Stimulated activated CD4-positive, alpha-beta T cell treated with anti-CD3 and anti-CD28 coated beads, Interleukin-15, amount 100 ng/mL, for 48 hours (primary cell): ENCODE measurements around the gene ZNF586.
A peak's percentile ranks its signal among the peaks of the same experiment; 100 is the strongest.
"Not testable (repeated sequence)": the region's sequence is repeated elsewhere in the genome, so short reads cannot be mapped to it uniquely, and the experiment has no call there.

Experiments
- DNase-seq, 2 donors: peaks; one replicate each; pipeline ENCODE4 v3.0.0-alpha.2; 2020; ENCODE audit warnings: low read depth in 2 of 2

ZNF586 gene

DNA sequence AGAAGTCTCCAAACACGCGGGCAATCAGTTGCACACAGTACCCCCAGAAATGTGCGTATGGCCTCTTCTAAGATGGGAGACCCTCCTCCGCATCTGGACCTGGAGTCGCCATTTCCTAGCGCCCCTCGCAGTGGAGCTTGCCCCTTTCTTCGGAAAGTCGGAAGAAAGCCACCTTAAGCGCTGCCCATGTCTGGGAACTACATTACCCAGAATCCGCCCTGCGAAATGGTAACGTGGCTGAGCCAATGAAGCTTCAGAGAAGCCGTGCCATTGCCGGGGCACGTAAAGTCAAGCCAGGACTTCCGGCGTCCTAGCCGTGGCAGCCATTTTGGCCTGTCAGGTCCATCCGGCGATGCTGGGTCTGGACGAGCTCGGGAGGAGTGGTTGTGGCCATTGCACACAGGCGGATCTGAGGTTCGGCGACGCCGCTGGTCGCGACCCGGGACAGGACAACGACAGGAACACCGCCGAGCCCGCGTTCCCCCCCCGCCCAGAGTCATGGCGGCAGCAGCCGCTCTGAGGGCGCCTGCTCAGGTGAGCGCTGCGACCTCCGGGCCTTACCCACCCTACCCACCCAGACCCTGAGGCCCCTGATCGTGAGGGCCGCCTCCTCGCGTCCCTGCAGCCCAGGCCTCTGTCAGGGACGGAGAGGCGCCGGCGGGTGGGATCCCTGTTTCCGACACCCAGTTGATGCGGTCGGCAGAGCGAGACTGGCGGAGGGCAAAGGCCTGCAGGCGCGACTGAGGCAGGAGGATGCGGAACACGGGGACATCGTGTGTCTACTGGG is at the start of gene ZNF586:
ZNF586 (plus strand) TSS at position 332 of the 787 bp plus-strand sequence; CDS start at position 499, 167 bp downstream.
- peak; percentile 78 to 79 for DNase-seq

DNA sequence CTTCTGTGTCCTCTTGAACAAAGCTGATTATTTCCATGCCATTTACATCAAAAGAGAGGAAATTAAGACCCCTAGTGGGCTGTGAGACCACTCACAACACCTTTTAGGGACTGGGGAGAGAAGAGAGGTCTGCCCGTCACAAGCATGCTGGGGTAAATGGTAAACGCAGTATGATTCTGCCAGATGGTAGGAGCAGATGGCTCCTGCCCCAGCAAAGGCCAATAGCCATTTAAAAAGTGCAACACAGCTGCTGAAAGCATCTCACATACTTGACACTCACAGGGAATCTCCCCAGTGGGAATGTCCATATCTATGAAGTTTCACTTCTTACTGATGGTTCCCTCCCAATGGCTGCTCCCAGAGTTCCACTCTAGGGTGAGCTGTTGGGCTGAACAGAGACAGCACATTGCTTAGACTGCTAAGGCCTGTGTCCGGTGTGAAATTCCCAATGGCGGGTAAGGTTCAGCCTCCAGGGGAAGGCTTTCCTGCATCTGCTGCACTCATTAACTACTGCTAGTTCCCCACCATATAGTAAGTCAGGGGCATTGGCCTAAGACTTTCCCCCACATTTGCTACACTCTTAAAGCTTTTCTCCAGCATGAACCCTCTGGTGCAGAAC is 49.5 kb upstream of the ZNF586 start:
- no peak for DNase-seq

DNA sequence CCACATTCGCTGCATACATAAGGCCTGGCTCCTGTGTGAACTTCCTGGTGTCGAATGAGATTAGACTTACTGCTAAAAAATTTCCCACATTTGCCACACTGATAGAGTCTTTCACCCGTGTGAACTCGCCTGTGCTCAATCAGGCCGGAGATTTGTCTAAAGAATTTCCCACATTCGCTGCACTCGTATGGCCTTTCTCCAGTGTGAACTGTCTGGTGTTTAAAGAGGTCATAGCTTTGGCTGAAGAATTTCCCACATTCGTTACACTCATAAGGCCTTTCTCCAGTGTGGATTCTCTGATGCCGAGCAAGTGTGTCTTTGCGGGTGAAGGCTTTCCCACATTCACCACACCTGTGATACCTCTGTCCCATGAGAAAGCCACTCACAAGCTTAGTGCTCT is 48.6 kb upstream of the ZNF586 start:
- no peak for DNase-seq

DNA sequence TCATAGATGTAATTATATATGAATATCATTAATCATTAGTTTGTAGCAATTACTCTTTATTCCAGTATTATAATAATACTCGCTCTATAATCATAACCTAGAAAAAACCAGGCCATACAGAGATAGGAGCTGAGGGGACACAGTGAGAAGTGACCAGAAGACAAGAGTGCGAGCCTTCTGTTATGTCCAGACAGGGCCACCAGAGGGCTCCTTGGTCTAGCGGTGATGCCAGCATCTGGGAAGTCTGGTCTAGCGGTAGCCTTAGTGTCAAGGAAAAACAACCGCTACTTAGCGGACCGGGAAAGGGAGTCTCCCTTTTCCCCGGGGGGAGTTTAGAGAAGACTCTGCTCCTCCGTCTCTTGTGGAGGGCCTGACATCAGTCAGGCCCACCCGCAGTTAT is 31.2 kb upstream of the ZNF586 start:
- not testable (repeated sequence) for DNase-seq

DNA sequence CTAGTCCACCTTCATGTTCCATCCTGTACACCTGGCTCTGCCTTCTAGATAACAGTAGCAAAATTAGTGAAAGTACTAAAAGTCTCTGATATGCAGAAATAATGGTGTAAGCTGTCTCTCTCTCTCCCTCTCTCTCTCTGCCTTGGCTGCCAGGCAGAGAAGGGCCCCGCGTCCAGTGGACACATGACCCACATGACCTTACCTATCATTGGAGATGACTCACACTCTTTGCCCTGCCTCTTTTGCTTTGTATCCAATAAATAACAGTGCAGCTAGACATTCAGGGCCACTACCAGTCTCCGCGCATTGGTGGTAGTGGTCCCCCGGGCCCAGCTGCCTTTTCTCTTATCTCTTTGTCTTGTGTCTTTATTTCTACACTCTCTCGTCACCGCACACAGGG is 30.7 kb upstream of the ZNF586 start:
- not testable (repeated sequence) for DNase-seq

DNA sequence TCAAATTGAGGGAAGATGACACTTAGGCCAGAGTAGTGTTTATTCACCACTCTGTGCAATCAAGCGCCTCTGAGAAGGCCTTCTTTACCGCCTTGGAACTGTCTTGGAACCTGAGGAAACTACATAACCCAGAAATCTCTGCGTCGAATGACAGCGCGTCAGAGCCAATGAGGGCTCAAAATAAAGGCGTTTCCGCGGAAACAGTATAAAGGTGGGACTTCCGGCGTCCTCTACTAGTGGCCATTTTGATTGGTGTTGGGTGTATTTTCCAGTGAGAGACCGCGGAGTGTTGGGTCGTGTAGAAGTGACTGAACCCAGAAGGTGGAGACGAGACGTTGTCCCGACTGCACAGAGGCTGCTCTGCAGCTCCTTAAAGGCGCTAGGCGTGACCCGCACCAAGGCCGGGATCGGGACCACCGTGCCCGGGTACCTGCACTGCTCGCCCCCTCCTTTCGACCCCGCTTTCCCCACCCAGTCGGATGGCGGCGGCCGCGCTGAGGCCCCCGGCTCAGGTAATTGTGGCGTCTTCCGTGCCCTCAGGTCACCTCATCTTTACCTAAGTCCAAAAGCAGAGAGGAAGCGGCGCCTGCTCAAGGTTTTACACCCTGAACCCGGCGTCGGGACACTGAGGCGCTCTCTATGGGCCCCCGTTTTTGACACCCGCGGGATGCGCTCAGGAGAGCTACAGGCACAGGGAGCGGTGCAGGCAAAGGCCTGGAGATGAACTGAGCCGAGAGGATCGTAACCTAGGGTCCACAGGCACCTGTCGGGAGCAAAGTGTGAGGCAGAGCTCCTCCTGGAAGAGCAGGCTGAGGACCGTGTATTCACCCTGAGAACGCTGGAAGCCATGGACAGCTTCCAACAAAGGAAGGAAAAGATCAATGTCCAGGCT is 22.6 kb upstream of the ZNF586 start, which contains the start of gene ZNF776:
ZNF776 (plus strand) TSS at position 236 of the 892 bp plus-strand sequence; CDS start at position 480, 244 bp downstream.
- DNase-seq: peak; percentile 70 to 74

DNA sequence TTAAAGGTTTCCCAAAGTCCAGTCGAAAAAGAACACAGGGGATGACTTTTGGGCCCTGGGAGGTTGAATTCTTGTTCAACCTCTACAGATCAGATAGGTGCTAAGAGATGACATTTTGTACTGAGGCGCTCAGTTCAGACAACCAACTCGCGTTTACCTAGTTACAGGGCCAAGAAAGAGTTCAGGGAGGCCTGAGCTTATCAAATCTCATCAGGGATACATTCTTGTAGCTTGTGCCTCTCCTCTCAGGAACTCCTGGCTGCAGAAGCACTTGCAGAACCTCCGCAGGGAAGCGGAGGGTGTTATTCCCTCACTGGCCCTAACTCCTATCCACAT is 22.0 kb upstream of the ZNF586 start:
- DNase-seq: no peak

DNA sequence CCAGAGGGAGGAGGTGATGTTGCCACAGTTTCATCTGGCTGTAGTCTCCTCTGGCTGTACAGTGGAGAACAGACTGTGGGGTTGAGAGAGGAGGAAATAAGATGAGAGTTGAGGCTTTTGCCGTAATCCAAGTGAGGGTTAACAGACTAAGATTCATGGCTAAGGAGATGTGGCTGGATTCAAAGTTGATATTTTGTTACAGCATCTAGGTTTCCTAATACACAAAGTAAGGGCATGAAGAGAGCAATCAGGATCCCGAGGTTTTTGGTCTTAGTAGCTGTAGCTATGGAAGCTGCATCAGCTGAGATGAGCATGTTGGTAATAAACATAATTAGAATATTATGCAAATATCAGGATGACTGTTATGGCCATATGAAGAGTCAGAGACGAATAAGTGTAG is 21.4 kb upstream of the ZNF586 start:
- DNase-seq: no peak

DNA sequence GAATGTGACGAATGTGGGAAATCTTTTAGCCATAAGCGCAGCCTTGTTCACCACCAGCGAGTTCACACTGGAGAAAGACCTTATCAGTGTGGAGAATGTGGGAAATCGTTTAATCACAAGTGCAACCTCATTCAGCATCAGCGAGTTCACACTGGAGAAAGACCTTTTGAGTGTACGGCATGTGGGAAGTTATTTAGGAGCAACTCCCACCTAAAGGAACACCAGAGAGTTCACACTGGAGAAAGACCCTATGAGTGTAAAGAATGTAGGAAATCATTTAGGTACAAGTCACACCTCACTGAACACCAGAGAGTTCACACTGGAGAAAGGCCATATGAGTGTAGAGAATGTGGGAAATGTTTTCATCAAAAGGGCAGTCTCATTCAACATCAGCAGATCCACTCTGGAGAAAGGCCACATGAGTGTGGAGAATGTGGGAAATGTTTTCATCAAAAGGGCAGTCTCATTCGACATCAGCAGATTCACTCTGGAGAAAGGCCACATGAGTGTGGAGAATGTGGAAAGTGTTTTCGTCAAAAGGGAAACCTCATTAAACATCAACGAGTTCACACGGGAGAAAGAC is 15.3 kb upstream of the ZNF586 start:
- DNase-seq: no peak

DNA sequence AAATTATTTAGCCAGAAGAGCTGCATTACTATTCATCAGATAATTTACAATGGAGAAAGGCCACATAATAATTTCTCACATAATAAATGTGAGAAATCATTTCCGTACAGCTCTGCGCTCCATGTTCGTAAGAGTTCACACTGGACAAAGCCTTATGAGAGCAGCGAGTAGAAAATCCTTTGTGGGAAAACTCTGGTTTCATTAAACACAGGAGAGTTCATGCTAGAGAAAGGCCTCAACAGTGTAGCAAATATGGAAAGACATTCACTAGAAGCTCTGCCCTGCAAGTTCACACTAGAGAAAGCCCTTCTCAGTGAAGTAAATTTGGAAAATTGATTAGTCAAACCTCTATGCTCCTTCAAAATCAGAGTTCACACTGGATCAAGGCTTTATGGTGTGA is 14.4 kb upstream of the ZNF586 start:
- no peak for DNase-seq

DNA sequence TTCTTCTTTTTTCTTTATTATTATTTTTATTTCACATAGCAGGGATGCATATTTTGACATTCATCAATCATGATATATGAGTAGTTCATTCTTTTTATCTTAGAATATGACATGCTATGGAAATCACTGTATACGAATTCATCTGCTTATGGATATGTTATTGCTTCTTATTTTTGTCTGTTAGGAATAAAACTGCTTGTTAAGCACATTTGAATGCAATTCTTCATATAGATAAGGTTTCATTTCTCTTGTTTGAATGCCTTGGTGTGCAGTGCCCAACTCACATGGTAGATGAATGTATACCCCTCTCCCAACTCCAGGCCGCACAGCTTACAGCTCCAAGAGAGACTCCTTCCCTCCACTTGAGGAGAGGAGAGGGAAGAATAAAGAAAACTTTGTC is 11.5 kb upstream of the ZNF586 start:
- no peak for DNase-seq

DNA sequence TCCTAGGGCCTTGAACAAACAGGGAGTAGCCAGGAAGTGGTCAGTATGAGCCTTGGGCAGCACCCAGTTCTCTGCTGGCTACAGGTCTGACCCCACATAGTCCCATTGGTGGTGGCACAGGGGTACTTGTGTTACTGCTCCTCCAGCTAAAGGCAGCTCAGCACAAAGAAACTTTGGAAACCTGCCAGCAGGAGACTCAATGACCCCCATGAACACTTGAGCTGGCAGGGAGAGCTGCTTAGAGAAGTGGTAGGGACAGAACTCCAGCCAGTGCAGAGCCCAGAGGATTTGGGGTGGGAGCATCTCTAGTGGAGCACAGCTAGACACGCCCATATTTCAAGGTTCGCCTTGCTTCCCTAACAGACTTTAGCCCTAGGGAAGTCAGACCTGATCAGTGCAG is 10.4 kb upstream of the ZNF586 start:
- no peak for DNase-seq

DNA sequence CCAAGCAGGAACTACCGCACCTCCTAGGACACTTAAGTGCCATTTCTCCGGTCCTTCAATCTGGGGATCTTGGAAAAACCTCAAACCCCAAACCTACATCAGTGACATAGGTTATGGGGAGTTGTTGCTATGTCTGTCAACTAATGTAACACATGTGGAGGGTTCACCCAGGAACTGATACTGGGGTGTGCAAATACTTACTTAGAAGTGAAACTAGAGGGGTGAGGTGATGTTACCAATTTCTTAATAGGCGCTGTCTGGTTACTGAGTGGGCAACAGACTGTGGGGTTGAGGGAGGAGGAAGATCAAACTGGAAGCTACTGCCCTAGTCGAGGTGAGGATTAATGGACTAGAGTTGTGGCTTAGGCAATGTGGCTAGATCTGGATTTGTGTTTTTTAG is 1.9 kb downstream of the ZNF586 start:
- DNase-seq: no peak

DNA sequence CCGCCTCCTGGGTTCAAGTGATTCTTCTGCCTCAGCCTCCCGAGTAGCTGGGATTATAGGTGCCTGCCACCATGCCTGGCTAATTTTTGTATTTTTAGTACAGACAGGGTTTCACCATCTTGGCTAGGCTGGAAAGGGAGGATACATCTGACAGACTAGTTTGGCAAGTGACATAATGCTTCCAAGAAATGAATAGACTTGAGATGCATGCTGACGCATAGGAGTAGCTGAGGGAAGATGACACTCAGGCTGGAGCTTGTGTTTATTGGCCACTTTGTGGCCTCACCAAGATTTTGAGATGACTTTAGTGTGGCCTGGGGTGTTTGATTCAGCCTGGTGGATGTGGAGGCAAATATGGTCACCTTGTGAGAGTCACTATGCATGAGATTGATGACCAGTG is 4.0 kb downstream of the ZNF586 start:
- DNase-seq: no peak

DNA sequence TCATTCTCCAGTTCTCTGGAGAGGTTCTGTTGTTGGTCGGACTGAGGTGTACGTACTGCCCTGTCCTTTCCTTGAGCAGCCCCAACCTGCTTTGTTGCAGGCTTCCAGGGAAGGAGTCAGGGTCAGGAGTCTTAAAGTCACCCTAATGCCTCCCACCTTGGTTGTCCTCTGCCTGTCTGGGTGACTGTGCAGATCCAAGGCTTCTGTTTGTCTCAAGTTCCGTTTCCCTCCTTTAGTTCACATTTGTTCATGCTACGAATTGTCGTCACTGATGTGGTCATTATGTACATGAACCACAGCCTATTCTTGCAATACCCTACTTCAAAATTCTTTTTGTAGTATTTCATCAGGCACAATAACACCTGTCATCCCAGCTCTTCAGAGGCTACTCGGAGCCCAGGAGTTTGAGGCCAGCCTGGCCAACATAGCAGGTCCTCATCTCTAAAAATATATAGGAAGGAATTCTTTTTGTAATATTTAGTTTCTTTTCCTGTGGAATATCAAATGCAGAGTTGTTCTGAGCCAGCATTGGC is 7.4 kb downstream of the ZNF586 start:
- DNase-seq: no peak

DNA sequence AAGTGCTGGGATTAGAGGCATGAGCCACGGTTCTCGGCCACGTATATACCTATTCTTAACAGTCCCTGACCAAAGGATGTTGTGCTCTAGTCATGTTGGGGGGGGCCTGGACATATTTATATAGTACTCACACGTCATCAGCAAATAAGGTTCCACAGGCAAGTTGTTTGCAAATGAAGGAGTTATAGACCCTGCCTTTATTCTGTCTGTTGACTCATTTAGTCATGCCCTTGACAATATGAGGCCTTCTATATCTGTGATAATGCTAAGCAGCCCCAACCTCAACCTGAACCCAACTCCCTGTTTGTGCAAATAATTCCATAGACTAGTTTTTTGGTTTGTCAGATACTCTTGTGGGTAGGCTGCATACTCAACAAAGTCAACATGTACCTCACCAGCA is 8.9 kb downstream of the ZNF586 start:
- no peak for DNase-seq

DNA sequence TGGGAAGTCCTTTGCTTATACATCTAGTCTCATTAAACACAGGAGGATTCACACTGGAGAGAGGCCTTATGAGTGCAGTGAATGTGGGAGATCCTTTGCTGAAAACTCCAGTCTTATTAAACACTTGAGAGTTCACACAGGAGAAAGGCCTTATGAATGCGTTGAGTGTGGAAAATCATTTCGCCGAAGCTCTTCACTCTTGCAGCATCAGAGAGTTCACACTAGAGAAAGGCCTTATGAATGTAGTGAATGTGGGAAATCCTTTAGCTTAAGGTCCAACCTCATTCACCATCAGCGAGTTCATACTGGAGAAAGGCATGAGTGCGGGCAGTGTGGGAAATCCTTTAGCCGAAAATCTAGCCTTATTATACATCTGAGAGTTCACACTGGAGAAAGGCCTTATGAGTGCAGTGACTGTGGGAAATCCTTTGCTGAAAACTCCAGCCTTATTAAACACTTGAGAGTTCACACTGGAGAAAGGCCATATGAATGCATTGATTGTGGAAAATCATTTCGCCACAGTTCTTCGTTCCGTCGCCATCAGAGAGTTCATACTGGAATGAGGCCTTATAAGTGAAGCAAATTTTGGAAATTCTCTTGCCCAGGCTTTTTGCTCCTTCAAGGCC is 9.9 kb downstream of the ZNF586 start:
- no peak for DNase-seq

DNA sequence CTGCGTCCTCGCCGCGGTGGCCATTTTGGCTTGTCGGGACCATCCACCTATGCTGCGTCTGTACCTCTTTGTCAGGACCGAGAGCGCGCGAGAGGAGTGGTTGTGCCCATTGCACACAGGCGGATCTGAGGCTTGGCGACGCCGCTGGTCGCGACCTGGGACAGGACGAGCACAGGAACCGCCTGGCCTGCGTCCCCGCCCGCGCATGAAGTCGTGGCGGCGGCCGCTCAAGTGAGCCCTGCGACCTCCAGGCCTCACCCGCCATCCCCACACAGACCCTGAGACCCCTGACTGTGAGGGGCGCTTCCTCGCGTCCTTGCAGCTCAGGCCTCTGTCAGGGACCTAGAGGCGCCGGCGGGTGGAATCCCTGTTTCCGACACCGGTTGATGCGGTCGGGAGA is 16.8 kb downstream of the ZNF586 start:
- DNase-seq: no peak

DNA sequence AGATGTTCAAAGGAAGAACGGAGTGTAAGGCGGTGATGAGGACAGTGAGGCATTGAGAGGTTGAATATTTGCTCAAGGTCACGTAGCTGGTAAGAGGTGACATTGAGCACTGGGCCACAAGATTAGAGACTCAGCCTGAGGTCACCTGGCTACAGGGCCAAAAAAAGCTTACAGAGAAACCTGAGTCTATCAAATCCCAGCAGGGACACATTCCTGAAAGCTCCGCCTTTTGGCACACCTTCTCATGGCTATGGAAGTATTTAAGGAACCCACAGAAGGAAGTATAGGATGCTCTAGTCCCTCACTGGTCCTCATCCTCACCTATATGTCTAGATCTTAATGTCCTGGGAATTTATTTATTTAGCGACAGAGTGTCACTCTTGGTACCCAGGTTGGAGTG is 17.4 kb downstream of the ZNF586 start:
- DNase-seq: no peak

DNA sequence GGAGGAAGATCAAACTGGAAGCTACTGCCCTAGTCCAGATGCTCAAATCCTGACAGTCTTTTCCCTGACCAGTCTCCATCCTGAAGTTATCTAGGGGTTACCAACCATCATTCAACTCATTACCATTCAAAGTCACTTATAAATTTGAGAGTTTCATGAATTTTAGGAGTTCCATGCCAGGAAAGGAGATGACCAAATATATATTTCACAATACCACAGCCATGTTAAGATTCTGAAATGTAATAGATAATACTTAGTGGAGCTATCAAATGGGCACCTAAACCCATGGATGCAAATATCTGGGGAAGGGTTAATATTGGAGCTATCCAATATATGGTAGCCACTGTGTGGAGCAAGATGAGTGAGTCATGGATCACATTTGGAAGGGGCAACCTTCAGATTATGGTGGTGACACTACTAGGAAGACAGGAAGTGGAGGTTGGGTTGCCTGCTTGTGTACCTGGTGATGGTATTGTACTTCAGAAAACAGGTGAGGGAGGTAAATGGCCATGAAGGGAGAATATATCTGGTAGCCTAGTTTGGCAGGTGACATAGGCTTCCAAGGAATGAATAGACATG is 18.7 kb downstream of the ZNF586 start:
- no peak for DNase-seq

DNA sequence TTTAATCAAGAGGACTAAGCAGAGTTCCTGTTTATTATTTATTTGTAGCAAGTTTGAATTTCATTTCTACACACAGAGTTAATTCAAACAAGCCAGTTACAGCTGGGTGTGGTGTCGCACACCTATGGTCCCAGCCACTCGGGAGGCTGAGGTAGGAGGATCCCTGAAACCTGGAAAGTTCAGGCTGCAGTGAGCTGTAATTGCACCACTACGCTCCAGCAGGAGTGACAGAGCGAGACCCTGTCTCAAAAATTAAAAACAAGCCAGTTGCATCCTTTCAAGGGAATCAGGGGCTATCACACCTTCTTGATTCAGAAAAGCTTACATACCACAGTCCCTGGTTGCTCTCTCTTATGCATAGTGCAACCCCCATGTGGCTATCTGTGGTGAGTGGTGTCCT is 19.8 kb downstream of the ZNF586 start:
- no peak for DNase-seq
